Omental fat pad (tissue), 4 donors: ENCODE data around the gene ENSA. TPM values are rescaled to one million over a fixed set of nuclear protein-coding genes. Genes with fewer than 3 reads are reported as not detected.
"Not testable (repeated sequence)": the region's sequence is repeated elsewhere in the genome, so short reads cannot be mapped to it uniquely, and the experiment has no call there.

Experiments used
- ATAC-seq: fragments of 150-250 bp; one replicate; pipeline ENCODE4 v1.9.1; 2016; ENCODE audit warnings: mild to moderate bottlenecking, moderate library complexity; ENCODE audit not compliant: low FRiP score
- DNase-seq: peaks from one replicate; pipeline ENCODE4 v3.0.0-alpha.2; 2019; ENCODE audit warnings: low spot score
- CTCF ChIP-seq, 3 donors: fragments of 450-650 bp; IDR thresholded peaks; one replicate each; pipeline ENCODE4 v1.5.1; 2016 to 2017; ENCODE audit warnings: antibody characterized with exemption in 3 of 3, mild to moderate bottlenecking in 3 of 3, moderate library complexity in 2 of 3
- total RNA-seq, 4 donors: library from RNA; depleted of rRNA; stranded (reverse); fragments of >200 nt; gene quantifications; one replicate each; pipeline ENCODE4 v1.1.0, GENCODE V29; 2016

The ENSA gene
- total RNA-seq, 4 donors from 2014 or later, result 115 to 179 (median 155) TPM

DNA sequence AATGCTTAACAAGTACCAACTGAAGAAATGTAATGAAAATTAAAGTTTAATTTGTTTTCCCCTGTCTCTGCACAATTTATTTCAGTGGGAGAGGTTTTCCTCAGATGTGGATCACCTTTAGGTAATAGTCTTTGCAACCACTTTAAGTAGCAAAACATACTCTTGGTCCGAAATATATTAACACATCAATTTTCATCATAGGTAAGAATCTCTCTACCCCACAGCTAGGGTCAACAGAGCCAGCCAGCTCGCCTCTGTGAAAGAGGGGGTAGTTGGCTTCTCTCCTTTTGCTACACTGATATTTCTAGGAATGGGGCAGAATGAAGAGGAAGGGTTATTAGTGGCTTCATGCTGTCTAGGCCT lies 25.2 kb downstream of the ENSA start:
- ATAC-seq (peak; percentile 9), DNase-seq (no peak)
- TF ChIP-seq CTCF (IDR thresholded peaks at IDR 0.05), result no peak

DNA sequence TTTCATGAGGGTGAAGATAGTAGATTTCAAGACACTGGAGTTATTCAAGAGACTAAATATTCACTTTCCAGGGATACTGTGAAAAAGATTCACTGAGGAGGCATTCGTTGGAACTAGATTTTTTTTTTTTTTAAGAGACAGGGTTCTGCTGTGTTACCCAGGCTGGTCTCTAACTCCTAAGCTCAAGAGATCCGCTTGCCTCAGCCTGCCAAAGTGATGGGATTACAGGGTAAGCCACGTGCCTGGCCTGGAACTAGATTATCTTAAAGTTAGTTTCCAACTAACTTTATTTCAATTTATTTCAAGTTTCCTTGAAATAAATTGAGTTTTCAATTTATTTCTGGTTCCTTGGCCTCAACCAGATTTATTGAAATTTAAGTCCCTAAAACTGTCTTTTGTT lies 25.7 kb downstream of the ENSA start:
- no peak for ATAC-seq
- TF ChIP-seq CTCF (IDR thresholded peaks at IDR 0.05), result no peak
- DNase-seq, result no peak

DNA sequence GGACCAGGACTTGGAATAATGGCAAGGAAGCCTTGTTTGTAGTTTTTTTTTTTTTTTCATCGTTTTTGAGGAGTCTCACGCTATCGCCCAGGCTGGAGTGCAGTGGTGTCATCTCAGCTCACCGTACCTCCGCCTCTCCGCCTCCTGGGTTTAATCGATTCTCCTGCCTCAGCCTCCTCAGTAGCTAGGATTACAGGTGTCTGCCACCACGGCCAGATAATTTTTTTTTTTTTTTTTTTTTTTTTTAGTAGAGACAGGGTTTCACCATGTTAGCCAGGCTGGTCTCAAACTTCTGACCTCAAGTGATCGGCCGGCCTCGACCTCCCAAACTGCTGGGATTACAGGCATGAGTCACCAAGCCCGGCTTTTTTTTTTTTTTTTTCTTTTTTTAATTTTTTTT lies 27.0 kb downstream of the ENSA start:
- DNase-seq, ATAC-seq: not testable (repeated sequence)

- DNase-seq, result no peak
- no peak for TF ChIP-seq CTCF (IDR thresholded peaks at IDR 0.05)
- no peak for ATAC-seq
Measured at GRCh38 chr1:150601540-150601939, 27.9 kb downstream of the ENSA start.

DNA sequence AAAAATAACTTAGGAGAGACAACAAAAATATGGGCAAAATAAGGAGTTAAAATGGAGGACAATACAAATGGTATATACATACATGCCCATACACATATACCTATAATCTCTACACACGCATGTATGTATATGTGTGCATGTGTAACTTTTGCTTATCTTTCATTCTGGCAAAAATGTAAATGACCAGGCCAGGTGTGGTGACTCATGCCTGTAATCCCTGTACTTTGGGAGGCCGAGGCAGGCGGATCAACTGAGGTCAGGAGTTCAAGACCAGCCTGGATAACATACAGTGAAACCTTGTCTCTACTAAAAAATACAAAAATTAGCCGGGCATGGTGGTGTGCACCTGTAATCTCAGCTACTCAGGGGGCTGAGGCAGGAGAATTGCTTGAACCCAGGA lies 31.1 kb downstream of the ENSA start:
- ATAC-seq, DNase-seq: not testable (repeated sequence)

GRCh38 chr1:150596976-150597375 lies 32.4 kb downstream of the ENSA start:
- ATAC-seq (no peak), DNase-seq (no peak)

DNA sequence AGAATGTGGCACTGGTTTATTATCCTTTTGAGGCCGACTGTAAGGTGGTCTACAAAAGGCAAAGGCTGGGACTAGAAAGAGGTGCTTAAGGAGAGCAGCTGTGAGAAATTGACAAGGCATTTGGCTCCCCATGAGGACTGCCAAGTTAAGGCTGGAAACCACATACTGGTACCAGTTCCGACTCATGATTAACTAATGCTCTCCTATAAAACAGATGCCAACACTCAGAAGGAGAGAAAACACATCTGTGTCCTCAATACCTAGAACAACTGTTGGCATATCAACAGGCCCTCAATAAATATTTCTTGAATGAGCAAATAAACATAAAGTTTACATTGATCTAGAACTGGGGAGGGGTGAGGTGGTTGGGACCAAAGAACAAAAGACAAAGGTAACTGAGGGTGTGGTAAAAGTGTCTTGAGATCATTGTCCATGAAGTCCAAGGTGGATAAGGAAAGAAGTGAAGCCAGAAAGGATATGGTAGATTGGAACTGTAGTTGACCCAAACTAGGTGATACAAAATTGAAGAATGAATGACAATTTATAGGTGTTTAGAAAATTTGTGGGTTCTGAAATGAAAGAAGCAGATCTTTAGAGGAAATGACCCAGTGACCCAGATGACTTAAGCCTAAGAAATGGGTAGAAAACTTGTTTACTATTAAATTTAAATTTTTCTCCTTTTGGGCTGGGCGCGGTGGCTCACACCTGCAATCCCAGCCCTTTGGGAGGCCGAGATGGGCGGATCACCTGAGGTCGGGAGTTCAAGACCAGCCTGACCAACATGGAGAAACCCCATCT lies 33.1 kb downstream of the ENSA start:
- no peak for TF ChIP-seq CTCF (IDR thresholded peaks at IDR 0.05)
- ATAC-seq (no peak), DNase-seq (no peak)

More at GRCh38 chr1:150596976-150597375, 32.4 kb downstream of the ENSA start:
- no peak for TF ChIP-seq CTCF (IDR thresholded peaks at IDR 0.05)

GRCh38 chr1:150582371-150582770 lies 47.0 kb downstream of the ENSA start:
- DNase-seq, result no peak
- ATAC-seq, result no peak
- TF ChIP-seq CTCF (IDR thresholded peaks at IDR 0.05), result no peak

GRCh38 chr1:150581962-150582361 lies 47.5 kb downstream of the ENSA start:
- not testable (repeated sequence) for ATAC-seq, DNase-seq

GRCh38 chr1:150581437-150581836 lies 48.0 kb downstream of the ENSA start:
- not testable (repeated sequence) for ATAC-seq, DNase-seq

DNA sequence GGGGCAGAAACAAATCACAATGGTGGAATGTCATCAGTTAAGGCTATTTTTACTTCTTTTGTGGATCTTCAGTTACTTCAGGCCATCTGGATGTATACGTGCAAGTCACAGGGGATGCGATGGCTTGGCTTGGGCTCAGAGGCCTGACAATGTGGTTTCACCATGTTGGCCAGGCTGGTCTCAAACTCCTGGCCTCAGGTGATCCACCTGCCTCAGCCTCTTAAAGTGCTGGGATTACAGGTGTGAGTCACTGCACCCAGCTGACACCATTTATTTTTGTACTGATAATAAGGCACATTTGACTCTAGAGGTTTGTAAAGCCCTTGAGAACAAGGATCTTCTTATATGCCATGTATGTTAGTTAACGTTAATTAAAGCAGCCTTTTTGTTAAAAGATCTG lies 48.4 kb downstream of the ENSA start:
- not testable (repeated sequence) for DNase-seq, ATAC-seq
